Measurements from ENCODE around the gene PVRIG. TPM values are rescaled to one million over a fixed set of nuclear protein-coding genes. Genes with fewer than 3 reads are reported as not detected.
"Not testable (repeated sequence)": the region's sequence is repeated elsewhere in the genome, so short reads cannot be mapped to it uniquely, and the experiment has no call there.

The PVRIG gene
- polyA plus RNA-seq, 1 donor from 2014 or later, result 0.16 TPM

GRCh38 chr7:100221767-100222444 is 2.2 kb downstream of the PVRIG start:
- no peaks in the 10 kb centered on the region for H3F3A ChIP-seq (ENCODE audit: insufficient read depth, low read length, poor library complexity, severe bottlenecking)
- TF ChIP-seq RAD21 (conservative IDR thresholded peaks at IDR 0.05), result no peak
- no peak for TF ChIP-seq TAF1 (IDR thresholded peaks at IDR 0.05; ENCODE audit: low read depth)
- TF ChIP-seq CTCF (IDR thresholded peaks at IDR 0.05; ENCODE audit: poor library complexity, severe bottlenecking), result no peak
- no peak for TF ChIP-seq MXI1 (conservative IDR thresholded peaks at IDR 0.05; ENCODE audit: poor library complexity, severe bottlenecking)
- TF ChIP-seq EP300 (conservative IDR thresholded peaks at IDR 0.05; ENCODE audit: poor library complexity, severe bottlenecking), result no peak
- TF ChIP-seq POLR2AphosphoS5 (IDR thresholded peaks at IDR 0.05), result no peak
- H3K27me3 ChIP-seq (ENCODE audit: insufficient read depth, low read depth, low read length), result no peaks in the 10 kb centered on the region
- H3K9me3 ChIP-seq (ENCODE audit: low read length), result no peaks in the 10 kb centered on the region
- no peak overlapping the region for H3K9ac ChIP-seq (ENCODE audit: low read length)
- no peaks in the 10 kb centered on the region for H3K36me3 ChIP-seq (ENCODE audit: insufficient read depth, low read length)
- no peaks in the 10 kb centered on the region for H3K9me2 ChIP-seq (ENCODE audit: insufficient read depth, low read length)
- no peak overlapping the region for H2AFZ ChIP-seq (ENCODE audit: low read depth, low read length)
- H3K79me2 ChIP-seq (replicated peaks; ENCODE audit: insufficient read depth, low read length), result no peaks in the 10 kb centered on the region
- no peak overlapping the region for H3K4me2 ChIP-seq (ENCODE audit: low read length)
- no peaks in the 10 kb centered on the region for H4K20me1 ChIP-seq (ENCODE audit: insufficient read depth)
- H3K27ac ChIP-seq (ENCODE audit: low read length), result no peak overlapping the region
- no peak overlapping the region for H3K4me3 ChIP-seq (ENCODE audit: low read length)

GRCh38 chr7:100222445-100223132 is 2.8 kb downstream of the PVRIG start:
- H3K4me3 ChIP-seq (ENCODE audit: low read length), result no peak overlapping the region
- TF ChIP-seq TAF1 (IDR thresholded peaks at IDR 0.05; ENCODE audit: low read depth) (no peak), MXI1 (conservative IDR thresholded peaks at IDR 0.05; ENCODE audit: poor library complexity, severe bottlenecking) (no peak), REST (IDR thresholded peaks at IDR 0.05; ENCODE audit: borderline replicate concordance) (no peak), POLR2AphosphoS5 (IDR thresholded peaks at IDR 0.05) (no peak), CTCF (IDR thresholded peaks at IDR 0.05; ENCODE audit: poor library complexity, severe bottlenecking) (no peak), EP300 (conservative IDR thresholded peaks at IDR 0.05; ENCODE audit: poor library complexity, severe bottlenecking) (no peak), SMC3 (conservative IDR thresholded peaks at IDR 0.05; ENCODE audit: poor library complexity) (no peak), RAD21 (conservative IDR thresholded peaks at IDR 0.05) (no peak)
- H3K79me2 ChIP-seq (replicated peaks; ENCODE audit: insufficient read depth, low read length), result no peaks in the 10 kb centered on the region
- no peaks in the 10 kb centered on the region for H3K27me3 ChIP-seq (ENCODE audit: insufficient read depth, low read depth, low read length)
- H3F3A ChIP-seq (ENCODE audit: insufficient read depth, low read length, poor library complexity, severe bottlenecking), result no peaks in the 10 kb centered on the region
- no peaks in the 10 kb centered on the region for H3K36me3 ChIP-seq (ENCODE audit: insufficient read depth, low read length)
- no peaks in the 10 kb centered on the region for H3K9me2 ChIP-seq (ENCODE audit: insufficient read depth, low read length)
- no peaks in the 10 kb centered on the region for H3K9me3 ChIP-seq (ENCODE audit: low read length)
- H3K4me2 ChIP-seq (ENCODE audit: low read length), result no peak overlapping the region
- no peaks in the 10 kb centered on the region for H4K20me1 ChIP-seq (ENCODE audit: insufficient read depth)
- no peak overlapping the region for H3K27ac ChIP-seq (ENCODE audit: low read length)
- no peak overlapping the region for H2AFZ ChIP-seq (ENCODE audit: low read depth, low read length)
- no peak overlapping the region for H3K9ac ChIP-seq (ENCODE audit: low read length)

GRCh38 chr7:100223376-100223927 is 3.7 kb downstream of the PVRIG start:
- not testable (repeated sequence) for H3K4me3 ChIP-seq (ENCODE audit: low read length); H3K9me3 ChIP-seq (ENCODE audit: low read length); H3K27me3 ChIP-seq (ENCODE audit: insufficient read depth, low read depth, low read length); H3F3A ChIP-seq (ENCODE audit: insufficient read depth, low read length, poor library complexity, severe bottlenecking); H3K4me2 ChIP-seq (ENCODE audit: low read length); H3K36me3 ChIP-seq (ENCODE audit: insufficient read depth, low read length); H3K79me2 ChIP-seq (replicated peaks; ENCODE audit: insufficient read depth, low read length); H2AFZ ChIP-seq (ENCODE audit: low read depth, low read length); H3K27ac ChIP-seq (ENCODE audit: low read length); H3K9me2 ChIP-seq (ENCODE audit: insufficient read depth, low read length); H4K20me1 ChIP-seq (ENCODE audit: insufficient read depth); H3K9ac ChIP-seq (ENCODE audit: low read length)

GRCh38 chr7:100224891-100225290 is 5.1 kb downstream of the PVRIG start:
- not testable (repeated sequence) for H2AFZ ChIP-seq (ENCODE audit: low read depth, low read length); H3K36me3 ChIP-seq (ENCODE audit: insufficient read depth, low read length); H3K27me3 ChIP-seq (ENCODE audit: insufficient read depth, low read depth, low read length); H3K4me2 ChIP-seq (ENCODE audit: low read length); H3K9ac ChIP-seq (ENCODE audit: low read length); H3K27ac ChIP-seq (ENCODE audit: low read length); H3K9me2 ChIP-seq (ENCODE audit: insufficient read depth, low read length); H4K20me1 ChIP-seq (ENCODE audit: insufficient read depth); H3F3A ChIP-seq (ENCODE audit: insufficient read depth, low read length, poor library complexity, severe bottlenecking); H3K9me3 ChIP-seq (ENCODE audit: low read length); H3K79me2 ChIP-seq (replicated peaks; ENCODE audit: insufficient read depth, low read length); H3K4me3 ChIP-seq (ENCODE audit: low read length)

Measured in neural cell (in vitro differentiated cells).